Measurements from ENCODE around the gene IRAK2.

The IRAK2 gene

GRCh38 chr3:10242182-10243065 lies 77.7 kb downstream of the IRAK2 start:
- Histone ChIP-seq H3K36me3 (ENCODE audit: insufficient read depth) (no peaks in the 10 kb centered on the region), H3K4me2 (peak overlapping the region; percentile 40), H3K9ac (peak overlapping the region; percentile 6), H3K4me1 (ENCODE audit: low read depth, poor library complexity, severe bottlenecking) (peaks cover 20% of the 10 kb centered on the region), H2AFZ (ENCODE audit: low read depth) (peak overlapping the region; percentile 33; the same call in 1 of the 2 replicates), H3K27me3 (ENCODE audit: insufficient read depth, low read depth) (no peaks in the 10 kb centered on the region), H3K27ac (peak overlapping the region; percentile 70), H4K20me1 (ENCODE audit: insufficient read depth) (no peaks in the 10 kb centered on the region), H3K4me3 (IDR thresholded peaks at IDR 0.05; ENCODE audit: insufficient read depth, low read depth, low read length) (no peak overlapping the region), H3K79me2 (ENCODE audit: insufficient read depth, low read depth) (no peaks in the 10 kb centered on the region)
- TF ChIP-seq CTCF (conservative IDR thresholded peaks at IDR 0.05; ENCODE audit: low read depth, low read length) = no peak

- Histone ChIP-seq H4K20me1 (ENCODE audit: insufficient read depth) (no peaks in the 10 kb centered on the region), H3K27ac (no peak overlapping the region), H3K36me3 (ENCODE audit: insufficient read depth) (no peaks in the 10 kb centered on the region), H3K4me2 (no peak overlapping the region), H3K79me2 (ENCODE audit: insufficient read depth, low read depth) (peaks cover 7% of the 10 kb centered on the region), H3K4me3 (IDR thresholded peaks at IDR 0.05; ENCODE audit: insufficient read depth, low read depth, low read length) (no peak overlapping the region), H3K27me3 (ENCODE audit: insufficient read depth, low read depth) (no peaks in the 10 kb centered on the region), H3K4me1 (ENCODE audit: low read depth, poor library complexity, severe bottlenecking) (peaks cover 24% of the 10 kb centered on the region), H2AFZ (ENCODE audit: low read depth) (no peak overlapping the region), H3K9ac (no peak overlapping the region)
- TF ChIP-seq CTCF (conservative IDR thresholded peaks at IDR 0.05; ENCODE audit: low read depth, low read length) = no peak
Observed at GRCh38 chr3:10244009-10244408, 79.3 kb downstream of the IRAK2 start.

GRCh38 chr3:10245081-10245712 lies 80.5 kb downstream of the IRAK2 start:
- TF ChIP-seq CTCF (conservative IDR thresholded peaks at IDR 0.05; ENCODE audit: low read depth, low read length) = no peak
- Histone ChIP-seq H3K27ac (no peak overlapping the region), H3K36me3 (ENCODE audit: insufficient read depth) (no peaks in the 10 kb centered on the region)

GRCh38 chr3:10247679-10248183 lies 83.0 kb downstream of the IRAK2 start:
- H3K4me1 ChIP-seq (ENCODE audit: low read depth, poor library complexity, severe bottlenecking) = peaks cover 26% of the 10 kb centered on the region
- H3K27ac ChIP-seq = peak overlapping the region; percentile 59
- H4K20me1 ChIP-seq (ENCODE audit: insufficient read depth) = no peaks in the 10 kb centered on the region
- H3K9ac ChIP-seq = peak overlapping the region; percentile 90; the same call in 1 of the 2 replicates
- no peak overlapping the region for H3K4me3 ChIP-seq (IDR thresholded peaks at IDR 0.05; ENCODE audit: insufficient read depth, low read depth, low read length)
- peak overlapping the region; percentile 64 for H3K4me2 ChIP-seq
- TF ChIP-seq CTCF (conservative IDR thresholded peaks at IDR 0.05; ENCODE audit: low read depth, low read length) = no peak
- no peaks in the 10 kb centered on the region for H3K36me3 ChIP-seq (ENCODE audit: insufficient read depth)
- peaks cover 32% of the 10 kb centered on the region for H3K79me2 ChIP-seq (ENCODE audit: insufficient read depth, low read depth)
- H2AFZ ChIP-seq (ENCODE audit: low read depth) = peak overlapping the region; percentile 45; the same call in 1 of the 2 replicates
- H3K27me3 ChIP-seq (ENCODE audit: insufficient read depth, low read depth) = no peaks in the 10 kb centered on the region

More at GRCh38 chr3:10245081-10245712, 80.5 kb downstream of the IRAK2 start:
- Histone ChIP-seq H3K4me3 (IDR thresholded peaks at IDR 0.05; ENCODE audit: insufficient read depth, low read depth, low read length) (no peak overlapping the region), H3K4me2 (no peak overlapping the region), H3K79me2 (ENCODE audit: insufficient read depth, low read depth) (peaks cover 19% of the 10 kb centered on the region), H2AFZ (ENCODE audit: low read depth) (no peak overlapping the region), H4K20me1 (ENCODE audit: insufficient read depth) (no peaks in the 10 kb centered on the region), H3K9ac (no peak overlapping the region), H3K4me1 (ENCODE audit: low read depth, poor library complexity, severe bottlenecking) (peaks cover 30% of the 10 kb centered on the region), H3K27me3 (ENCODE audit: insufficient read depth, low read depth) (no peaks in the 10 kb centered on the region)

Measured in KMS-11 (cell line).